ENCODE data around the gene PSMB5. TPM values are rescaled to one million over a fixed set of nuclear protein-coding genes. Genes with fewer than 3 reads are reported as not detected.

PSMB5 gene
- total and polyA plus RNA-seq, 2 of the 13 experiments (the other 11 are each of a cell fraction or from before 2014, with no cell fraction given) = 705 to 871 TPM

DNA sequence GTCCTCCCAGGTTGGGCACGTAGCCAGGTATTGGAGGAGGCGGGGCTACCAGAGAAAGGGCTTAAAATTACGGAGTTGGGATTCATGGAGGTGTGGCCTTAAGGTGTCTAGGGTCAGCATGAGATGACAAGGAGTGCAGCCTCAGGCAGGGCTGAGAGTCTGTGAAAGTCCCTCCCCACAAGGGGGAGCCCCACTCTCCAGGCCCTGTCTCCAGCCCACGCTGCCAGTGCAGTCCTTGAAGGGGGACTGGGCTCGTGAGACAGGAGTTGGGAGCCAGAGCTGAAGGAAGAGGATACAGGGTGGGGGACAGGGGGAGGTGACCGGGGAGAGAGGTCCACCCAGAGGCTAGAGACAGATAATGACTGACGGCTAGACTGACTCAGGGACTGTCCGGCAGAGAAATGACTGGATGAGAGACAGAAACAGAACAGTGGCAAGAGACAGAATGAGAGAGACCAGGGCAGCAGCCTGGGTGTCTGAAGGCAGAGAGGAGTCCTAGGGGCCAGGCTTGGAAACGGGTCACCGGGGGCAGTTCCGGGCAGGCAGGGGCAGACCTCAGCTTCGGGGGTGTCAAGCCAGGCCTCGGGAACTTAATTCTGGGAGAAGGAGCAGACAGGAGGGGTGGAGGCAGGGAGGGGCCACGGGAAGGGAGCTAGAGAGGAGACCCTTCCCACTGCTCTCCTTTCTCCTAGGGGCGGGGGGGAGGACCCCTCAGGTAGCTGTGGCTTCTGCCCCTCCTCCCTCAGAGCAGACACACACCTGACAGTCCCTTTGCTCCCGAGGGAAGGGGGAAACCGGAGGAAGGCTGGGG, 21.6 kb upstream of the PSMB5 start (continued):
- TF ChIP-seq, protein P1, sequence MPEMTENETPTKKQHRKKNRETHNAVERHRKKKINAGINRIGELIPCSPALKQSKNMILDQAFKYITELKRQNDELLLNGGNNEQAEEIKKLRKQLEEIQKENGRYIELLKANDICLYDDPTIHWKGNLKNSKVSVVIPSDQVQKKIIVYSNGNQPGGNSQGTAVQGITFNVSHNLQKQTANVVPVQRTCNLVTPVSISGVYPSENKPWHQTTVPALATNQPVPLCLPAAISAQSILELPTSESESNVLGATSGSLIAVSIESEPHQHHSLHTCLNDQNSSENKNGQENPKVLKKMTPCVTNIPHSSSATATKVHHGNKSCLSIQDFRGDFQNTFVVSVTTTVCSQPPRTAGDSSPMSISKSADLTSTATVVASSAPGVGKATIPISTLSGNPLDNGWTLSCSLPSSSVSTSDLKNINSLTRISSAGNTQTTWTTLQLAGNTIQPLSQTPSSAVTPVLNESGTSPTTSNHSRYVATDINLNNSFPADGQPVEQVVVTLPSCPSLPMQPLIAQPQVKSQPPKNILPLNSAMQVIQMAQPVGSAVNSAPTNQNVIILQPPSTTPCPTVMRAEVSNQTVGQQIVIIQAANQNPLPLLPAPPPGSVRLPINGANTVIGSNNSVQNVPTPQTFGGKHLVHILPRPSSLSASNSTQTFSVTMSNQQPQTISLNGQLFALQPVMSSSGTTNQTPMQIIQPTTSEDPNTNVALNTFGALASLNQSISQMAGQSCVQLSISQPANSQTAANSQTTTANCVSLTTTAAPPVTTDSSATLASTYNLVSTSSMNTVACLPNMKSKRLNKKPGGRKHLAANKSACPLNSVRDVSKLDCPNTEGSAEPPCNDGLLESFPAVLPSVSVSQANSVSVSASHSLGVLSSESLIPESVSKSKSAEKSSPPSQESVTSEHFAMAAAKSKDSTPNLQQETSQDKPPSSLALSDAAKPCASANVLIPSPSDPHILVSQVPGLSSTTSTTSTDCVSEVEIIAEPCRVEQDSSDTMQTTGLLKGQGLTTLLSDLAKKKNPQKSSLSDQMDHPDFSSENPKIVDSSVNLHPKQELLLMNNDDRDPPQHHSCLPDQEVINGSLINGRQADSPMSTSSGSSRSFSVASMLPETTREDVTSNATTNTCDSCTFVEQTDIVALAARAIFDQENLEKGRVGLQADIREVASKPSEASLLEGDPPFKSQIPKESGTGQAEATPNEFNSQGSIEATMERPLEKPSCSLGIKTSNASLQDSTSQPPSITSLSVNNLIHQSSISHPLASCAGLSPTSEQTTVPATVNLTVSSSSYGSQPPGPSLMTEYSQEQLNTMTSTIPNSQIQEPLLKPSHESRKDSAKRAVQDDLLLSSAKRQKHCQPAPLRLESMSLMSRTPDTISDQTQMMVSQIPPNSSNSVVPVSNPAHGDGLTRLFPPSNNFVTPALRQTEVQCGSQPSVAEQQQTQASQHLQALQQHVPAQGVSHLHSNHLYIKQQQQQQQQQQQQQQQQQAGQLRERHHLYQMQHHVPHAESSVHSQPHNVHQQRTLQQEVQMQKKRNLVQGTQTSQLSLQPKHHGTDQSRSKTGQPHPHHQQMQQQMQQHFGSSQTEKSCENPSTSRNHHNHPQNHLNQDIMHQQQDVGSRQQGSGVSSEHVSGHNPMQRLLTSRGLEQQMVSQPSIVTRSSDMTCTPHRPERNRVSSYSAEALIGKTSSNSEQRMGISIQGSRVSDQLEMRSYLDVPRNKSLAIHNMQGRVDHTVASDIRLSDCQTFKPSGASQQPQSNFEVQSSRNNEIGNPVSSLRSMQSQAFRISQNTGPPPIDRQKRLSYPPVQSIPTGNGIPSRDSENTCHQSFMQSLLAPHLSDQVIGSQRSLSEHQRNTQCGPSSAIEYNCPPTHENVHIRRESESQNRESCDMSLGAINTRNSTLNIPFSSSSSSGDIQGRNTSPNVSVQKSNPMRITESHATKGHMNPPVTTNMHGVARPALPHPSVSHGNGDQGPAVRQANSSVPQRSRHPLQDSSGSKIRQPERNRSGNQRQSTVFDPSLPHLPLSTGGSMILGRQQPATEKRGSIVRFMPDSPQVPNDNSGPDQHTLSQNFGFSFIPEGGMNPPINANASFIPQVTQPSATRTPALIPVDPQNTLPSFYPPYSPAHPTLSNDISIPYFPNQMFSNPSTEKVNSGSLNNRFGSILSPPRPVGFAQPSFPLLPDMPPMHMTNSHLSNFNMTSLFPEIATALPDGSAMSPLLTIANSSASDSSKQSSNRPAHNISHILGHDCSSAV (CRISPR knock-in tag; IDR thresholded peaks at IDR 0.05; ENCODE audit: borderline replicate concordance) = no peak
- TF ChIP-seq ZNF143 (CRISPR knock-in tag; IDR thresholded peaks at IDR 0.05) (no peak), NCOA5 (CRISPR knock-in tag; IDR thresholded peaks at IDR 0.05) (no peak), NFYC (CRISPR knock-in tag; IDR thresholded peaks at IDR 0.05) (no peak), ZNF235 (CRISPR knock-in tag; IDR thresholded peaks at IDR 0.05; ENCODE audit: borderline replicate concordance) (no peak), HDAC2 (CRISPR knock-in tag; IDR thresholded peaks at IDR 0.05) (peak; percentile 82), BRCA1 (CRISPR knock-in tag; IDR thresholded peaks at IDR 0.05) (no peak), FOXA3 (CRISPR knock-in tag; IDR thresholded peaks at IDR 0.05) (peak; percentile 60), MAFK (conservative IDR thresholded peaks at IDR 0.05 in 1 of 2, IDR thresholded peaks at IDR 0.05 in 1 of 2; ENCODE audit: low read length in 2 of 2) (no peak)
- TF ChIP-seq, protein P2, sequence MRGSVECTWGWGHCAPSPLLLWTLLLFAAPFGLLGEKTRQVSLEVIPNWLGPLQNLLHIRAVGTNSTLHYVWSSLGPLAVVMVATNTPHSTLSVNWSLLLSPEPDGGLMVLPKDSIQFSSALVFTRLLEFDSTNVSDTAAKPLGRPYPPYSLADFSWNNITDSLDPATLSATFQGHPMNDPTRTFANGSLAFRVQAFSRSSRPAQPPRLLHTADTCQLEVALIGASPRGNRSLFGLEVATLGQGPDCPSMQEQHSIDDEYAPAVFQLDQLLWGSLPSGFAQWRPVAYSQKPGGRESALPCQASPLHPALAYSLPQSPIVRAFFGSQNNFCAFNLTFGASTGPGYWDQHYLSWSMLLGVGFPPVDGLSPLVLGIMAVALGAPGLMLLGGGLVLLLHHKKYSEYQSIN (CRISPR knock-in tag; IDR thresholded peaks at IDR 0.05; ENCODE audit: borderline replicate concordance) = no peak
- TF ChIP-seq, protein P3, sequence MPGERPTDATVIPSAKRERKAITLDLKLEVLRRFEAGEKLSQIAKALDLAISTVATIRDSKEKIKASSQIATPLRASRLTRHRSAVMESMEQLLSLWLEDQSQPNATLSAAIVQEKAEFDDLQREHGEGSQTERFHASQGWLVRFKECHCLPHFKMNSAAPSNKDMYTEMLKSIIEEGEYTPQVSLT (CRISPR knock-in tag; IDR thresholded peaks at IDR 0.05; ENCODE audit: borderline replicate concordance, low read depth) = no peak
- TF ChIP-seq, protein P4, sequence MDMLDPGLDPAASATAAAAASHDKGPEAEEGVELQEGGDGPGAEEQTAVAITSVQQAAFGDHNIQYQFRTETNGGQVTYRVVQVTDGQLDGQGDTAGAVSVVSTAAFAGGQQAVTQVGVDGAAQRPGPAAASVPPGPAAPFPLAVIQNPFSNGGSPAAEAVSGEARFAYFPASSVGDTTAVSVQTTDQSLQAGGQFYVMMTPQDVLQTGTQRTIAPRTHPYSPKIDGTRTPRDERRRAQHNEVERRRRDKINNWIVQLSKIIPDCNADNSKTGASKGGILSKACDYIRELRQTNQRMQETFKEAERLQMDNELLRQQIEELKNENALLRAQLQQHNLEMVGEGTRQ (IDR thresholded peaks at IDR 0.05; ENCODE audit: low read depth, low read length) = no peak
- TF ChIP-seq, protein P4 (CRISPR knock-in tag; IDR thresholded peaks at IDR 0.05; ENCODE audit: borderline replicate concordance) = no peak
